ENCODE results near the gene TMEM72. TPM values are rescaled to one million over a fixed set of nuclear protein-coding genes. Genes with fewer than 3 reads are reported as not detected.

TMEM72 gene
- total and polyA plus RNA-seq, 2 experiments from 2014 or later: 0.13 TPM; not detected in 1

DNA sequence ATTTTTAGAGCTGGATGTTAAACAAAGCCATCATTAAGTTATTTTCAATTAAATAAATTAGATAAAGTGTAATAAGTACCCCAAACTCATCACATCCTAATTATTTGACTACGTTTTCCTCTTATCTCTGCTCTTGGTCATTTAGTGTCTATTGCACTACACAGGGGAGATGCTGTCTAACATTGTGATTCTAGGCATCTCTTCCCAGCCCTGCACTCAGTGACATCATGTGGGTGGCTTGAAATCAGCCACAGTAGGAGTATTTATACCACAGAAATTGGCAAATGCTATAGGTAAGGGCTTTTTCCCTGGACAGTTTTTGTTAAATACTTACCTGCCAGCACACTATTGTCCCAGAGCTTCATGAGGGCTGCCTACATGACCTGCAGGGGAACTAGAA lies 21.3 kb upstream of the TMEM72 start:
- WGBS (ENCODE audit: low lambda C conversion rate, missing lambda C conversion rate): 71% methylated on average over 1 of the region's 1 CpG
- no peaks in the 10 kb centered on the region for H3K4me1 ChIP-seq (ENCODE audit: insufficient read depth)
- no peak for DNase-seq (ENCODE audit: low spot score)
- no peak overlapping the region for H3K4me2 ChIP-seq
- H3K4me3 ChIP-seq: no peak overlapping the region
- no peaks in the 10 kb centered on the region for H4K20me1 ChIP-seq (ENCODE audit: insufficient read depth, poor library complexity, severe bottlenecking)
- H3K9me3 ChIP-seq (ENCODE audit: low read depth): no peaks in the 10 kb centered on the region
- no peaks in the 10 kb centered on the region for H3K27me3 ChIP-seq
- no peak for TF ChIP-seq EZH2 (IDR thresholded peaks at IDR 0.05; ENCODE audit: borderline replicate concordance)
- TF ChIP-seq, protein P1, sequence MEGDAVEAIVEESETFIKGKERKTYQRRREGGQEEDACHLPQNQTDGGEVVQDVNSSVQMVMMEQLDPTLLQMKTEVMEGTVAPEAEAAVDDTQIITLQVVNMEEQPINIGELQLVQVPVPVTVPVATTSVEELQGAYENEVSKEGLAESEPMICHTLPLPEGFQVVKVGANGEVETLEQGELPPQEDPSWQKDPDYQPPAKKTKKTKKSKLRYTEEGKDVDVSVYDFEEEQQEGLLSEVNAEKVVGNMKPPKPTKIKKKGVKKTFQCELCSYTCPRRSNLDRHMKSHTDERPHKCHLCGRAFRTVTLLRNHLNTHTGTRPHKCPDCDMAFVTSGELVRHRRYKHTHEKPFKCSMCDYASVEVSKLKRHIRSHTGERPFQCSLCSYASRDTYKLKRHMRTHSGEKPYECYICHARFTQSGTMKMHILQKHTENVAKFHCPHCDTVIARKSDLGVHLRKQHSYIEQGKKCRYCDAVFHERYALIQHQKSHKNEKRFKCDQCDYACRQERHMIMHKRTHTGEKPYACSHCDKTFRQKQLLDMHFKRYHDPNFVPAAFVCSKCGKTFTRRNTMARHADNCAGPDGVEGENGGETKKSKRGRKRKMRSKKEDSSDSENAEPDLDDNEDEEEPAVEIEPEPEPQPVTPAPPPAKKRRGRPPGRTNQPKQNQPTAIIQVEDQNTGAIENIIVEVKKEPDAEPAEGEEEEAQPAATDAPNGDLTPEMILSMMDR (IDR thresholded peaks at IDR 0.05; ENCODE audit: poor library complexity): no peak
- TF ChIP-seq EZH2phosphoT487 (IDR thresholded peaks at IDR 0.05; ENCODE audit: low read depth, severe bottlenecking, unreplicated experiment): no peak
- H3K36me3 ChIP-seq (replicated peaks; ENCODE audit: insufficient read depth, low read depth): no peaks in the 10 kb centered on the region
- H2AFZ ChIP-seq: no peak overlapping the region
- no peak overlapping the region for H3K27ac ChIP-seq
- H3K79me2 ChIP-seq: no peaks in the 10 kb centered on the region
- H3K9me2 ChIP-seq (replicated peaks; ENCODE audit: insufficient read depth): no peaks in the 10 kb centered on the region

DNA sequence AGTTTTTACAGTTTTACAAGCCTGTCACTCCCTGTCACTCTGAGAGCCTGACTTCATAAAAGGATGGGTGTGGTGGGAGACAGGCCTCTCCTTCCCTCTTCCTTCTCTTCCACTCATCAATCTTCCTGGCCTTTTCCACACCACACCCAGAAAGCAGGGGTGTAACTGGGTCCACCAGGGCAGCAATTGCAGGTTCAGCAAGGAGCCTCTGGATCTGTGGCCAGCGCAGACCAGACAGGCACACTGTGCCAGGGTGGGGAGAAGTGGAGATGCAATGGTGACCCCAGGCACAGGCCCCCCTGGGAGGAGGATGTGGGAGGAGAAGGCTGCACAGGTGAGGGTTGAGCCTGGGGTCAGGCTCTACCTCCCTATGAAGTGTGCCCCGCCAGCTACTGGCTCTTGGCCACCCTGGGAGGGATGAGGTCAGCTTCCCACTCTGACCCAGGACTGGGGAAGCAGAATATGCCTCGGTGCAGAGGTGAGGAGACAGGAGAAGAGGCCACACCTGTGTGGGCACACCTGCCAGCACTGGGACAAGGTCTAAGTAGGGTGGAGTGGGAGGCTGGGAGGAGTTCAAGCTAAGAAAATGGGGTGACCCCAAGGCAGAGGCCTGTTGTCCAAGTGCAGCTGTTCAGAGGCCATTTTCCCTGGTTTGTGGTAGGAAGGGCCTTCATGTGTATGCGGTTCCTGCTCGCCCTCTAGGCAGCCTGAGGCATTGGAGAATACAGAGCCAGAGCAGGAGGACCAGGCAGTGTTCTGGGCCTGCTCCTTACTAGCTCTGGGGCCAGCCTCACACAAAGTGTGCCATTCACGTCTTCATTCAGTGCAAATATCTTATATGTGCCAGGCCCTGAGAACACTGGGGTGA lies 20.2 kb upstream of the TMEM72 start:
- Histone ChIP-seq H3K36me3 (replicated peaks; ENCODE audit: insufficient read depth, low read depth) (no peaks in the 10 kb centered on the region), H3K27me3 (no peaks in the 10 kb centered on the region), H3K4me3 (no peak overlapping the region), H3K4me2 (no peak overlapping the region), H2AFZ (no peak overlapping the region), H3K4me1 (ENCODE audit: insufficient read depth) (no peaks in the 10 kb centered on the region), H3K9me2 (replicated peaks; ENCODE audit: insufficient read depth) (no peaks in the 10 kb centered on the region), H3K9me3 (ENCODE audit: low read depth) (no peaks in the 10 kb centered on the region), H4K20me1 (ENCODE audit: insufficient read depth, poor library complexity, severe bottlenecking) (no peaks in the 10 kb centered on the region), H3K27ac (no peak overlapping the region), H3K79me2 (no peaks in the 10 kb centered on the region)
- 93% methylated on average over 6 of the region's 6 CpGs for WGBS (ENCODE audit: low lambda C conversion rate, missing lambda C conversion rate)
- no peak for TF ChIP-seq EZH2phosphoT487 (IDR thresholded peaks at IDR 0.05; ENCODE audit: low read depth, severe bottlenecking, unreplicated experiment)
- no peak for TF ChIP-seq EZH2 (IDR thresholded peaks at IDR 0.05; ENCODE audit: borderline replicate concordance)
- TF ChIP-seq, protein P1 (IDR thresholded peaks at IDR 0.05; ENCODE audit: poor library complexity): no peak
- DNase-seq (ENCODE audit: low spot score): no peak

DNA sequence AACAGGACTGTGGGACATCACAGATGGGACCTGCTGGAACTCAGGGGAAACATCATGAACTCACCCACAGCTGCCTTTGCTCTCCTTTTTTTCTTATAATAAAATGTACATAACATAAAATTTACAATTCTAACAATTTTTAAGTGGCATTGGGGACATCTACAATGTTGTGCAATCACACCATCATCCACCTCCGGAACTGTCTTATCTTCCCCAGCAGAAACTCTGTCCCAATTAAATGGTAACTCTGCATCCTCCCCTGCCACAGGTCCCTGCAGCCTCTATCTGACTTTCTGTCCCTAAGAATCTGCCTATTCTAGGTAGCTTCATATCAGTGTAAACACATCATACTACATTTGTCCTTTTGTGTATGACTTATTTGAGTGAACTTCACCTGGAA lies 19.4 kb upstream of the TMEM72 start:
- Histone ChIP-seq H3K27me3 (no peaks in the 10 kb centered on the region), H3K4me2 (no peak overlapping the region), H3K79me2 (no peaks in the 10 kb centered on the region), H3K27ac (no peak overlapping the region), H3K9me2 (replicated peaks; ENCODE audit: insufficient read depth) (no peaks in the 10 kb centered on the region), H2AFZ (no peak overlapping the region), H4K20me1 (ENCODE audit: insufficient read depth, poor library complexity, severe bottlenecking) (no peaks in the 10 kb centered on the region), H3K4me1 (ENCODE audit: insufficient read depth) (no peaks in the 10 kb centered on the region), H3K9me3 (ENCODE audit: low read depth) (no peaks in the 10 kb centered on the region), H3K36me3 (replicated peaks; ENCODE audit: insufficient read depth, low read depth) (no peaks in the 10 kb centered on the region), H3K4me3 (no peak overlapping the region)
- 89% methylated on average over 1 of the region's 1 CpG for WGBS (ENCODE audit: low lambda C conversion rate, missing lambda C conversion rate)
- DNase-seq (ENCODE audit: low spot score): no peak
- TF ChIP-seq, protein P1 (IDR thresholded peaks at IDR 0.05; ENCODE audit: poor library complexity): no peak
- no peak for TF ChIP-seq EZH2phosphoT487 (IDR thresholded peaks at IDR 0.05; ENCODE audit: low read depth, severe bottlenecking, unreplicated experiment)
- TF ChIP-seq EZH2 (IDR thresholded peaks at IDR 0.05; ENCODE audit: borderline replicate concordance): no peak

Data from hepatocyte (in vitro differentiated cells).